KG1 (cell line): ENCODE measurements around the gene IL18R1.

Experiments used
- DNase-seq: peaks from one replicate; lab custom pipeline; 2025; lab: John Stamatoyannopoulos, UW

IL18R1 gene

DNA sequence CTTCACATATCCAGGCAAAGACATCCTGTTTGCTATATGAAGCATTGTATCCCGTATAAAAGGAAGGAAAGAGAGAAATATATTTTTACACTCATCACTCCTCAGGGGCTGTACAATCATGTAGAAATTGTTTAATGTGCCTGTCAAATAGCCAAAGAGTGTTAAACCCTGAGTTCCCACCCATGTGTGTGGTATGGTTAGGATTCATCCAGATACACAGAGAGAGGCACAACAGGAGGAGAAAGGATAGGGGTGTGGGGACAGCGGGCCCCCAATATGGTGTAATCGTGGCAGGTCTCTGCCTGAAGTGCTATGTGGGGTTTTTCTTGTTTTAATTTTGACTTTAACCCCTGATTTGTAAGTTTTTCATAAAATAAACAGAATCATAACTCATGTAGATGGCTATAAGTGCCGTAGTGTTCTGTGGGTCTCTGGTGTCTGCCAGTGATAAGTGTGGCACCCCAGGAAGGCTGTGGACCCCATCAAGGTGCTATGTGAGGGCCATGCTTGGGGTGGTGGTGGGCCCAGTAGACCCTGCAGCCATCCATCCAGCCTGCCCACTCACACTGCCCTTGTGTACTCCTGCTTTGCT lies 10.2 kb upstream of the IL18R1 start:
- no peak for DNase-seq

DNA sequence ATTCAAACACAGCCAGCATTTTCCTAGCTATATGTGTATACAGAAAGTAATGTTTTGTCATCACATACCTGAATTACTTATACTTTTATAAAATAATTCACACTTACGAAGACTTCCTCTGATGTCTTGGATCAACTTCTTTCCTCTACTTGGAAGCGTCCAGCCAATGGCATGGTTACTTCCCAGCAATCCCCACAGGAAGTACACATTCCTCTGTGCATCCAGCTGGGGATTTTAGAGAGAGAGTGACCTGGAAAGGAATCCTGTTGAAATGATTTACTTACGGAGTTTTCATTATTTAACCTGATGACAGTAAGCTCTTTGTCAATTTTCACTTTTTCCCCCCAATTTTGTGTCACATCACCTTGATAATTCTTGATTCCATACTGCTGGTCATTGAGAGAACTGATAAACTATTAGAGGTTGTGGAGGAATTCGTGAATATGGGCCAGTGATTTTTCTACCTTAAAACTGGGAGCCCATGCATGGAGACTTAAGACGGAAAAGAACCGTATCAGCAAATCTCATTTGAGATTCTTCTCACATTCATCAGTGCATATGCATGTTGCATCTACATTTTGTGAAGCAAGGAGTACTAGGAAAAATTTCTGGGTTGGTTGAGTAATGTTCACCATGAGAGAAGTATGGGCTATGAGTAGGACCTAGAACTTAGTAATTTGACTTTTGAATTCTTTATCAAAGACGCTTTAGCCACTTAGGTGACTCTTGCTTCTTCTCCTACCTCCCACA lies 9.0 kb upstream of the IL18R1 start:
- DNase-seq: no peak

DNA sequence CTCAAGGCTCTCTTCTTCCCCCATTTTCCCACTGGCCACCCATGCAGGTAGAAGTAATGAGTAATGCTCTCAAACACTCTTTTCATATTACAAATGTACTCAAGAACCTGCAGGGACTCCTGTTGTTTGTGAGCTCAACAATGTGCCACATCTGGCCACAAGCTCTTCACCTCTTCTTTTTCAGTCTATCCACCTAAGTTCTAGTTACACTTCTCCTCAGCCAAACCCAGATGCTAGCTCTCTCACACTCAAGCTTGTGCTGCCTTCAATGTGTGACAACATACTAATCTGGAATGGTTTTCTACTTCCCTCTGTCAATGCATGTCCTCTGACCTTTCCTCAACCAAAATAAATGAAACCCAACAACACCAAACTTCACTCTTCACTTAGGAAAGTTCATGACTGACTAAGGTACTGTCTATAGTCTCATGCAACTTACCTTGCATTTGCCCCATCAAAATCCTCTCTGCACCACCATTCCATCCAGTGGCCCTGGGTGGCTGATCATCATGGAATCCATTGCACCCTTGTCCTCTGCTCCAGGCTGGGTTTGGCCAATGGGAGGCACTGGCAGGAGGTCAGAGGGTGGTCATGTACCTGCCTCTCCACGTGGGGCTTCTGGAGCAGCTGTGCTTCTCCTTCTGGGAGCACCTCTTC lies 5.3 kb upstream of the IL18R1 start:
- no peak for DNase-seq

GRCh38 chr2:102356381-102356712 lies 751 bp downstream of the IL18R1 start:
- DNase-seq: no peak

GRCh38 chr2:102356741-102357140 lies 1.1 kb downstream of the IL18R1 start:
- no peak for DNase-seq

GRCh38 chr2:102357937-102358336 lies 2.3 kb downstream of the IL18R1 start:
- peak; percentile 13 for DNase-seq

DNA sequence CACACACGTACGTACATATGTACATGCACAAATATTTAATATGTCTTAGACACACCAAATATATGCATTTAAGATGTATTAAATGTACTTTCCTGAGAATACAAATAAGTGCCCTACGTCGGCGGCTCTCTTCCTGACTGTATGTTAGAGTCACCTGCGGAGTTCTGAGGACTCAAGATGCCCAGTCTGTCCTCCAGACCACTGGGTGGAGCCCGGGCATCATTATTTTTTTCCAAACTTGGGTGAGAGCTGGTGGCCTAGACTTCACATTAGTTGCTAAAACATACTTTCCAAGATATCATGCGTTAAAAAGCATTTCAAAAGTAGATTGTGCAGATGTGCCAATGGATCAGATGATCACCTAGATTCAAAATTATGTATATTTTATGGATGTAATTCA lies 2.9 kb downstream of the IL18R1 start:
- DNase-seq: no peak

GRCh38 chr2:102359527-102359926 lies 3.9 kb downstream of the IL18R1 start:
- no peak for DNase-seq

DNA sequence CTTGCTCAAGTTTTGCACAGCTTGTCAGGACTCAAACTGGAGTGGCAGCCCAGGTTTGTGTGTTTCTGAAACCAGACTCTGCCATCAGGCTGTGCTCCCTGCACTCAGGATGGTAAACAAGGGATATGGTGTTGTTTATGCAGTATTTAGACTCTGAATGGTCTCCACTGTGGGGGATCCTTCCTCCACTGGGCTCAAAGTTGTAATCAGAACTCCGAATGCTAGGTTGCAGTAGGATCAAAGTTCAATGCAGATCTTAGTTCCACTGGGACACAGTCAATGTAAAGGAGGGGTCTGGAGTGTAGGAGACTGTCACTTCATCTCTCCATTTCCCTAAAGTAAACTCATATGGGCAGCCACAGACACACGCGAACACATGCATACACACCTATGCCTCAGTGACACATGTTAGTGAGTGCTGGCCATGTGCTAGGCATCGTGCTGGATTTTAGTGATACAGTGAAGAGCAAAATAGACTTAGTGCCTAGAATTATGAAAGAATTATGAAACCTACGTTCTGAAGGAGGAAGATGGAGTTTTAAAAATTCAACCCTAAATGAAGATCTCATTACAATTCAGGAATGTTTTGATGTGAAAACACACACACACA lies 6.1 kb downstream of the IL18R1 start:
- DNase-seq: no peak

- no peak for DNase-seq
Observed at GRCh38 chr2:102365763-102366162, 10.2 kb downstream of the IL18R1 start.

DNA sequence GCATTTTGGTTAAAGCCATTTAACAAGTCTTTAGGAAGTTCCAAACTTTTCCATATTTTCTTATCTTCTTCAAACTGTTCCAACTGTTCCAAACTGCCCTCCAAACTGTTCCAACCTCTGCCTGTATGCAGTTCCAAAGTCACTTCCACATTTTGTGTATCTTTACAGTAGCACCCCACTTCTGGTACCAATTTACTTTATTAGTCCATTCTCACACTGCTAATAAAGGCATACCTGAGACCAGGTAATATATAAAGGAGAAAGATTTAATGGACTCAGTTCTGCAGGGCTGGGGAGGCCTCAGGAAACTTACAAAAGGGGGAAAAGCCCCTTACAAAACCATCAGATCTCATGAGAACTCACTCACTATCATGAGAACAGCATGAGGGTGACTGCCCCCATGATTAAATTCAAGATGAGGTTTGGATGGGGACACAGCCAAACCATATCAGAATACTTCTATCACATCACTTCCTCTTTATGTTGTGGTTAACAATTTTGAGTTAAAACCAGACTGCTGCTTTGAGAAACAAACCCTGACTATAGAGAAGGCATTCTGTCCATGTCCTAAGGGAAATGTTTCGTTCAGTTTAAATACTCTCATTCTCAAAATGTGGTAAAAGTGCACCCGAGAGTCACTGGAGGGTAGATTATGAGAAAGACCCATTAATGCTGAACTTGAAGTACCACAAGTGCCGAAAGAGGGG lies 11.0 kb downstream of the IL18R1 start:
- DNase-seq: no peak

- no peak for DNase-seq
Observed at GRCh38 chr2:102367331-102367971, 11.9 kb downstream of the IL18R1 start.

DNA sequence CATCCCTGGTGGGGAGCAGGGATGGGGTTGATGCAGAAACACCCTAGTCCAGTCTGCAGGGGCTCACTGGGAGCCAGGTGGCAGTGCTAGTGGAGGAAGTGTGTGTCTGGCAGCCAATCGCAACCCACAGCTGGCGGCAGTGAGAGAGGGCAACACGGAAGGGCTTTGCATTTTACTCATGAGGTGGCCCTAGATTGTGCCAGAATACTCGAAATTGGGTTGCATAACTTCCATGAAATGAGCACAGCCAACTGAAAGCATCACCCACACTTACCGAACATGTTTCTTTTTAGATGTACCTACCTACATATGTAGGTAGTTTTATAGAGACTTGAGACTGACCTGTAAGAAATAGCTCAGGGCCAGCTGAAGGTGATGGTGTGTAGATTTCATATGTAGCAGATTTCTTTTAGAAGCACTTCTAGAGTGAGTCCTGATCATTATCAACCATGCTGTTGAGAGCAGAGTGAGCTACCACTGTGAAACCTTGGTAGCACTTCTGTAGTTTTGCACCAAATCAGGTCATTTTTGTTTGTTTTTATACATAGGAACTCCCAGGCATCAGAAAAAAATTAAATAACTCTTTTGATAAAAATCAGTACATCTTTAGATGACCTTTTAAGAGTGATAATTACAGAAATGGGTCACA lies 13.0 kb downstream of the IL18R1 start:
- DNase-seq: no peak

DNA sequence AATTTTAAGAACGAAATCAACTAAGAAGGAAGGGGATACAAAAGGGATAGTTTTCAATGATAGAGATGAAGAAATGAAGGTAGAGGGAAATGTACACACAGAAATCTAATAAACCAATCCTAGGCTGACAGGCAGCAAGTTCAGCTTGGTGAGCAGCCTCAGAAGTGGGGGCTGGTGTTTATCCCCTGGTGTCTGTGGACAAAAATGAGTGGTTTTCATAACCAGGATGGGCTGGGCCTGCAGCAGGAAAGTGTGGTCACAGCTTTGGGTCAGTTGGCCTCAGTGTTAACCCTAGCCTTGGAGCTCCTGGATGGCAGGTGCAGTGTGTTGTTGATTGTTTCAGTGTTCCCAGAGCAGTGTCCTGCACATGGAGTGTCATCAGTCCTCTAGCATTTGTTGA lies 14.3 kb downstream of the IL18R1 start:
- no peak for DNase-seq

- no peak for DNase-seq
Observed at GRCh38 chr2:102376052-102376591, 20.5 kb downstream of the IL18R1 start.

DNA sequence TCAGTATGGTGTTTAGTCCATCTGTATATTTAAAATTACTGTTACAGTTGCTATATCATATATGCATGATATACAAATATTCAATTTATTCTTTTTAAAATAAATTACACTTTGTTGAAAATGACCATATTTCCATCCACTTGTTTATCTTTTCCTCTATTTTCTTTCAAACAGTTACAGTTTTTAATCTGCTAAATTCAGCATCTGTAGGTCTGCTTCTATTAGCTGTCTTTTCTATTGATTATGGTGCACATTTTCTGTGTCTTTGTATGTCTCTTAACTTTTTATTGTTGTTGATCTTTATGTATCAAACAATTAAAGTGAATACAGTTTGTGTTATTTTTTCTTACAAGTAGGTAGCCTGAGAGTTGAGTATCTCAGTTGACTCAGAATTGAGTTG lies 28.1 kb downstream of the IL18R1 start:
- no peak for DNase-seq

GRCh38 chr2:102385522-102385921 lies 29.9 kb downstream of the IL18R1 start:
- DNase-seq: no peak

DNA sequence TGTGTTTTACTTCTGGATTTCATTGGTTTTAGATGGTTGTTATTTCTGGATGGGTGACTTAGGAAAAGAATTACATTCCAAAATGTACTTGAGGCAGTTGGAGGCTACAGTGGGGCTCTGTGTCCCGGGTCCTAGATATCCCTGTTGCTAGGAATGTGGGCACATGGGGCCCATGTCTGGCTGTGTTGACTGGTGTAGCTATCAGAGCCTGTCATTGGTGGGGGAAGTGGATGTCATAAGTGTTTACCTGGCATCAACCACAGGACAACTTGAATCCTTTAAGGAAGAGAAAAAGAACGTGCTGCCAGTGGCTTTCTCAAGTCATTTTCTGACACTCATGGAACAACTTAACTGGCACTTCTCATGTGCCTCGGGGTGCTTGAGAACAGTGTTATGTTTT lies 30.4 kb downstream of the IL18R1 start:
- DNase-seq: no peak

DNA sequence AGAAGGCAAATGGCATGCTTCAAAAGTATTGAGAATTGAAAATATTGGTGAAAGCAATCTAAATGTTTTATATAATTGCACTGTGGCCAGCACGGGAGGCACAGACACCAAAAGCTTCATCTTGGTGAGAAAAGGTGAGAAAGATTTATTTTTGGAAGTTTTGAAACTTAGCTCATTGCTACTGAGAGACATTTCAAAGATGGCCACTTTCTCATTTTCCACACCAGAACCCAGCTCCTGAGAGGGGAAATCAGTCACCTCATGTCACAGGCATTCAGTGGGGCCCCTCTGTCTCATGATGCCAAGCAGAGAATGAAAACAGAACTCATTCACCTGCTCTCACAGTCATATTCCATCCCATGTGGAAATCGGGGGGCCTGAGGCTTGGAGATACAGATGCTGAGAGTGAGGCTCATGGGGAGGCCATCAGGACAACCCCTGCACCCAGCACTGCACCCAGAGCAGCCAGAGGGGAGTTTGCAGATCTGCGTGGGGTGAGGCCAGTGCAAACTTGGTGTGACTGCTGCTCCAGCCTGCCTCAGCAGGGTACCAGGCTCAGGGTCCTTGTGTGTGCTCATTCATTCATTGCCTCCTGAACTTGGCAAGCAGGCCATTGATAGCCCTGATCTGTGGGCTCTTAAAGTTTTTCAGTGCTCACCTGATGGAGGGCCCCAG lies 31.4 kb downstream of the IL18R1 start:
- no peak for DNase-seq

DNA sequence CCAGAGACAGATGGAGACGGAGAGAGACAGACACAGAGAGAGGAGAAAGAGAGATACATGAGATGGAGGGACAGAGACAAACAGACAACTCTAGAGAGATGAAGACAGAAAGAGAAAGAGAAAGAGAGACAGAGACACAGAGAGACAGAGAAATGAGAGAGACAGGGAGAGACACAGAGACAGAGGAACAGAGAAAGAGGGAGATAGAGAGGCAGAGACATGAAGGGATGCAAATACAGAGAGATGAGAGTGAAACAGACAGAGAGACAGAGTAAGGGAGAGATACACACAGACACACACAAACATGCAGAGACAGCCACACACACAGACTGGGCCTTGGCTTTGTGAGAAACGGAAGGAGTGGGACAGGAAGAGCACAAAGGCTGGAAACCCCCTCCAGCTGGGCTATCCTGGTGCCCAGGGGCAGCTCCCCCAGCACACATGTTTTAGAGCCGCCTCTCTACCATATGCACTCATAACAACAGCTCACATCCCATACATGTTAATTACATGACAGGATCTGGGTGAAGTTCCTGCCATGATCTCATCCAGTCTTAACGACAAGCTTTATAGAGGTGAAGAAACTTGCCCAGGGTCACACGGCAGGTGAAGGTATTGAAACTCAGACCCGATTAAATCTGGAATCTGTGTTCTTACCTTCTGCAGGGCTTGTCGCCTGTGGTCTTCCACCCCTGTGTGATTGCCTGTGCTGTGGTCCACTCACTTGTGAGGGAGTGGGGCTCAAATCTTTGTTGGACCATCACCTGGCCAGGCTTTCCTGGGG lies 32.4 kb downstream of the IL18R1 start:
- no peak for DNase-seq
